IPS-15b (cell line): ENCODE measurements around the gene ZNF729.

ENCODE experiments used
- H3K27me3 ChIP-seq: one replicate; pipeline ENCODE4 v1.6.1; 2013; ENCODE audit warnings: low read length; ENCODE audit not compliant: control insufficient read depth, insufficient read depth
- H3K36me3 ChIP-seq: one replicate; pipeline ENCODE4 v1.6.1; 2013; ENCODE audit warnings: low read length; ENCODE audit not compliant: control insufficient read depth, insufficient read depth
- H3K4me1 ChIP-seq: one replicate; pipeline ENCODE4 v1.6.1; 2013; ENCODE audit warnings: mild to moderate bottlenecking, low read length; ENCODE audit not compliant: control insufficient read depth, insufficient read depth
- H3K4me3 ChIP-seq: one replicate; pipeline ENCODE4 v1.5.1; 2013; ENCODE audit warnings: low read depth, low read length
- H3K9ac ChIP-seq: one replicate; pipeline ENCODE4 v1.6.1; 2013; ENCODE audit warnings: low read depth, mild to moderate bottlenecking, low read length
- H3K9me3 ChIP-seq: one replicate; pipeline ENCODE4 v1.6.1; 2013; ENCODE audit warnings: mild to moderate bottlenecking, low read length; ENCODE audit not compliant: control insufficient read depth, insufficient read depth

Gene ZNF729

GRCh38 chr19:22335716-22336115 is 49.5 kb downstream of the ZNF729 start:
- Histone ChIP-seq H3K9me3 (peaks cover 41% of the 10 kb centered on the region), H3K4me1 (no peaks in the 10 kb centered on the region), H3K36me3 (no peaks in the 10 kb centered on the region), H3K4me3 (no peak overlapping the region), H3K27me3 (no peaks in the 10 kb centered on the region), H3K9ac (no peak overlapping the region)

- H3K9me3 ChIP-seq: peaks cover 9% of the 10 kb centered on the region
- no peak overlapping the region for H3K9ac ChIP-seq
These were observed 68.4 kb downstream of the ZNF729 start for GRCh38 chr19:22354665-22355064.

More at GRCh38 chr19:22354665-22355064, 68.4 kb downstream of the ZNF729 start:
- Histone ChIP-seq H3K4me1 (no peaks in the 10 kb centered on the region), H3K4me3 (no peak overlapping the region), H3K36me3 (no peaks in the 10 kb centered on the region), H3K27me3 (no peaks in the 10 kb centered on the region)
